Suprapubic skin (tissue), 4 donors: ENCODE results near the gene SLC25A17. TPM values are rescaled to one million over a fixed set of nuclear protein-coding genes. Genes with fewer than 3 reads are reported as not detected.

Source experiments
- total RNA-seq, 4 donors: library from RNA; depleted of rRNA; stranded (reverse); fragments of >200 nt; gene quantifications; one replicate each; pipeline ENCODE4 v1.1.0, GENCODE V29; 2016

SLC25A17 gene
- total RNA-seq, 4 donors from 2014 or later: 16.1 to 31.0 (median 19.8) TPM

Other genes with a start within 250 kb of the SLC25A17 start
- gene MRTFA, start 182.6 kb downstream of the SLC25A17 start, total RNA-seq: 100 to 1,000 TPM in 1 of 4 donors, 10 to 100 TPM in 3; 81.6 to 109 (median 94.5) TPM
- 1 to 10 TPM in 1 of 4 donors, under 1 TPM in 2, not detected in 1; 0.64 to 2.1 (median 0.81) TPM for gene MCHR1, start 139.9 kb downstream of the SLC25A17 start, total RNA-seq
- gene ST13, start 37.3 kb upstream of the SLC25A17 start, total RNA-seq: 100 to 1,000 TPM; 104 to 117 (median 115) TPM
- 10 to 100 TPM in 3 of 4 donors, 1 to 10 TPM in 1; 10.0 to 19.5 (median 14.6) TPM for gene XPNPEP3, start 37.8 kb upstream of the SLC25A17 start, total RNA-seq
- gene DNAJB7, start 42.8 kb upstream of the SLC25A17 start, total RNA-seq: not detected
- 10 to 100 TPM; 30.2 to 42.4 (median 39.2) TPM for gene RBX1, start 132.0 kb upstream of the SLC25A17 start, total RNA-seq